Endothelial cell of umbilical vein (primary cell): ENCODE results near the gene CLEC16A.

Experiments used
- CTCF ChIP-seq, 2 donors: IDR thresholded peaks; 1 replicate in 1 of 2; 2 replicates in 1 of 2; pipeline ENCODE4 v1.5.1; 2011; ENCODE audit warnings: low read length in 2 of 2, mild to moderate bottlenecking in 2 of 2, moderate library complexity in 2 of 2, control low read depth in 1 of 2, inconsistent platforms in 1 of 2, low read depth in 1 of 2; ENCODE audit not compliant: insufficient read depth in 1 of 2; ENCODE audit errors: extremely low read depth in 1 of 2
- JUN ChIP-seq: IDR thresholded peaks from 2 replicates; pipeline ENCODE4 v1.6.1; 2011; ENCODE audit warnings: borderline replicate concordance, low read depth; ENCODE audit not compliant: insufficient read length, insufficient read depth
- POLR2A ChIP-seq: IDR thresholded peaks from 2 replicates; pipeline ENCODE4 v1.6.1; 2012; ENCODE audit warnings: low read depth, mild to moderate bottlenecking, control low read depth, low read length
- POLR2AphosphoS5 ChIP-seq: IDR thresholded peaks from 2 replicates; pipeline ENCODE4 v1.6.1; 2012; ENCODE audit warnings: low read depth, mild to moderate bottlenecking, control low read depth, low read length, moderate library complexity; ENCODE audit not compliant: insufficient read depth
- TF ChIP-seq, protein P1 (sequence below): IDR thresholded peaks from 2 replicates; pipeline ENCODE4 v1.6.1; 2011; ENCODE audit not compliant: insufficient read depth, insufficient read length

DNA sequence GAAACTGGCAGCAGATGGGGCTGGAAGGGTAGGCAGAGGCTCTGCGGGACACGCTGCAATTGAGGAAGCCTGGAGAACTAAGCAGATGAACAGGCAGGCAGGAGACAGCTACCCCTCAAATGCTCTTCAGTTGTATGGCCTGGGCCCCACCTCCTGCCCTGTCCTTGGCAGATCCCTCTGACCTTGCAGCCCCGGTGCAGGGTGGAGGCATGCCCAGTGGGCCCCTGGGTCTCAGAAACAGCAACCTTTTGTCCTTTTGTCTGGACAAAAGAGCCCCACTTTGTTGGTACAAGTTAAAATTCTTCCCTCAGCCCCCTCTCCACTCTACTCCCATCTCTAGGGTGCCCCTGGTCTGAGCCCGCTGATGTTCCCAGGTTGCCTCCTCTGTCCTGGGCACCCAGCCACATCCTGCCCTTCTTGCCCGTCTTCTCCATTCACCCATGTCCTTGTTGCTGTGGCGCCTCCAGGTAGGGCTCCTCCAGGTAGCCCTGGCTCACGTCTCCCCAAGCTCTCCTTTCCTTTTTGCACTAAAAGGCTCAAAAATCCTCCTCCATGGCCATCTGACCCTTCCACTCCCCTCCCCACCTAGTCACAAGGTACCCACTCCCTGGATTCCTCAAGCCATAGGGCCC lies 136.8 kb downstream of the CLEC16A start:
- TF ChIP-seq CTCF (IDR thresholded peaks at IDR 0.05; ENCODE audit: extremely low read depth in 1 of 2, insufficient read depth in 1 of 2, low read depth in 1 of 2, low read length in 2 of 2) (no peak), POLR2A (no peak), JUN (no peak), POLR2AphosphoS5 (no peak)
- TF ChIP-seq, protein P1, sequence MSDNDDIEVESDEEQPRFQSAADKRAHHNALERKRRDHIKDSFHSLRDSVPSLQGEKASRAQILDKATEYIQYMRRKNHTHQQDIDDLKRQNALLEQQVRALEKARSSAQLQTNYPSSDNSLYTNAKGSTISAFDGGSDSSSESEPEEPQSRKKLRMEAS = no peak
